ENCODE results near the gene HERC2.

HERC2 gene

GRCh38 chr15:28094732-28095521 lies 227.1 kb downstream of the HERC2 start:
- DNase-seq (ENCODE audit: low read depth) = no peak

- DNase-seq (ENCODE audit: low read depth) = no peak
Observed at GRCh38 chr15:28093752-28094535, 228.0 kb downstream of the HERC2 start.

GRCh38 chr15:28091313-28091712 lies 230.7 kb downstream of the HERC2 start:
- DNase-seq (ENCODE audit: low read depth) = no peak

- peak; percentile 17 for DNase-seq (ENCODE audit: low read depth)
Observed at GRCh38 chr15:28086175-28086703, 235.7 kb downstream of the HERC2 start.

GRCh38 chr15:28085489-28086174 lies 236.3 kb downstream of the HERC2 start:
- no peak for DNase-seq (ENCODE audit: low read depth)

- no peak for DNase-seq (ENCODE audit: low read depth)
Observed at GRCh38 chr15:28084547-28084946, 237.4 kb downstream of the HERC2 start.

- DNase-seq (ENCODE audit: low read depth) = no peak
Observed at GRCh38 chr15:28082891-28083684, 238.9 kb downstream of the HERC2 start.

GRCh38 chr15:28081594-28081993 lies 240.4 kb downstream of the HERC2 start:
- no peak for DNase-seq (ENCODE audit: low read depth)

GRCh38 chr15:28080386-28080785 lies 241.6 kb downstream of the HERC2 start:
- no peak for DNase-seq (ENCODE audit: low read depth)

- DNase-seq (ENCODE audit: low read depth) = no peak
Observed at GRCh38 chr15:28079313-28079969, 242.5 kb downstream of the HERC2 start.

GRCh38 chr15:28078191-28078719 lies 243.7 kb downstream of the HERC2 start:
- no peak for DNase-seq (ENCODE audit: low read depth)

- DNase-seq (ENCODE audit: low read depth) = no peak
Observed at GRCh38 chr15:28075573-28075972, 246.4 kb downstream of the HERC2 start.

GRCh38 chr15:28068930-28069329 lies 253.0 kb downstream of the HERC2 start:
- no peak for DNase-seq (ENCODE audit: low read depth)

GRCh38 chr15:28066231-28066630 lies 255.7 kb downstream of the HERC2 start:
- no peak for DNase-seq (ENCODE audit: low read depth)

All from fibroblast of the conjunctiva (primary cell).